GM21447 (cell line): ENCODE results near the gene LRP8.
A peak's percentile ranks its signal among the peaks of the same experiment; 100 is the strongest.

Experiments used
- ATAC-seq: cut with Tn5 transposase; IDR thresholded peaks from one replicate; pipeline ENCODE4 v1.9.1; 2021; ENCODE audit not compliant: unreplicated experiment

LRP8 gene

DNA sequence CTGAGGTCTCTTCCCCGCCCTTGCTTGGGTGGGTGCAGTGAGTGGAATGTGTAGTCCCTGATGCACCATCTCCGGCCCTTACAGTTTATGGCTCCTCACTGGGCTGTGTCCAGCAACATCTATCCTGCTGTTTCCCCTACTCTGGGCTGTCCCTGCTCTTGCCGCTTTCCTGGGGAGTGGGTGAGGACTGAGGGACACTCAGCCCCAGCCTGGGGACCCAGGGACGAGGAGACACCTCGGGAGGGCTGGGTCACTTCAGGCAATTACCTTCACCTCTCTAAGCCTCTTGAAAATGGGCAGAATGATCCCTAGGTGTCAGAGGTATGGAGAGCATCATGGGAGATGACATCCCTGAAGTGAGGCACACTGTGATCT lies 13.6 kb upstream of the LRP8 start:
- no peak for ATAC-seq

- no peak for ATAC-seq
Measured at GRCh38 chr1:53340660-53341520, 13.0 kb upstream of the LRP8 start.

- no peak for ATAC-seq
Measured at GRCh38 chr1:53339736-53340635, 12.1 kb upstream of the LRP8 start.

GRCh38 chr1:53338423-53338822 lies 10.6 kb upstream of the LRP8 start:
- ATAC-seq, result no peak

GRCh38 chr1:53337499-53337898 lies 9.6 kb upstream of the LRP8 start:
- no peak for ATAC-seq

GRCh38 chr1:53336146-53336545 lies 8.3 kb upstream of the LRP8 start:
- ATAC-seq, result no peak

- ATAC-seq, result no peak
Measured at GRCh38 chr1:53335661-53336060, 7.8 kb upstream of the LRP8 start.

- no peak for ATAC-seq
Measured at GRCh38 chr1:53334781-53335180, 6.9 kb upstream of the LRP8 start.

GRCh38 chr1:53334312-53334711 lies 6.4 kb upstream of the LRP8 start:
- no peak for ATAC-seq

GRCh38 chr1:53332833-53333232 lies 5.0 kb upstream of the LRP8 start:
- no peak for ATAC-seq

- ATAC-seq, result no peak
Measured at GRCh38 chr1:53332186-53332564, 4.3 kb upstream of the LRP8 start.

- no peak for ATAC-seq
Measured at GRCh38 chr1:53331446-53332185, 3.7 kb upstream of the LRP8 start.

DNA sequence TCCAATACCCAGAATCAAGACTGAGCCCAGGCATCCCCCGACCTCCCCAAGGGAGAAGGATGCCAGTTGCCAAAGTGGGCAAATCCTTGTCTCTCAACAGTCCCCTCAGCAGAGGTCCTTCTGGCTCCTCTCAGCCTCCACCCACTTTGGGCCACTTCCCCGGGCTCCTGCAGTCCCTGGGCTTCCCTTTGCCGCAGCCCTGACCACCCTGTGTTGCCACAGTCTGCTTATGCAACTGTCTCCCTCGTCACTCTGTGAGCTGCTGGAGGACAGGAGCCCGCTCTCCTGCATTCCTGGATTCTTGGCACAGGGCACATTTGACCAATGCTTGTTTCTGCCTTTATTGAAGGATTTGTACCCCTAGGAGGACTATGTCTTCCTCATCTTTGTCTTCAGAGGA lies 2.9 kb upstream of the LRP8 start:
- no peak for ATAC-seq

GRCh38 chr1:53328541-53329499 lies 950 bp upstream of the LRP8 start:
- ATAC-seq, result no peak

DNA sequence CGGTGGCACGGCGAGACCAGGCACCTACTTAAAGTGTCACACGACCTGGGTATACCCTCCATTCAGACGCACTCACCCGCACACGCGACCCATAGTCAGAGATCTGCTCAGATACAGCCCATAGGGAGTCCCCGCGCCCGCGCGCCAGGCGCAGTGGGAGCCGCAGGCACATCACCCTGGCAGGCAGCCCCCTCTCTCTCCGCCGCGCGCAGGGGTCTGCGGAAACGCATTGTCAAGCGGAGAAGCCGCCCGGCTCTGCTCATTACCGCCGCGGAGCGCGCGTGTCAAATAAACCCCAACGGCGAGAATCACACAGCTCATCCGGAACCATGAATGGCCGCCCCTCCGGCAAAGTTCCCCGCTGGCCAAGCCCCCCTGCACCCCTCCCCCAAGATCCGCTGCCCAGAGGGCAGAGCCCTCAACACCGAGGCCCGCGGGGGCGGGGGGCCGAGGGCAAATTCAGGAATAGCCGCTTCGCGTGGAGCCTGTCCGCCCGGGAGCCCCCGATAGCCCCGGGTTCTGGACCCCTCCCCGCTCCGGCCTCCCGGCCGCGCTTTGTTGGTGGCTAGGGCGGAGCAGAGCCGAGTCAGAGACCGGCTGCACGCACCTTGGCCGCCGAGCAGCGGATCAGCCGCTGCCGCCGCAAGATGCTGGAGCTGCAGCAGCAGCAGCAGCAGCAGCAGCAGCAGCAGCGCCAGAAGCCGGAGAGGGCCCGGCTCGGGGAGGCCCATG lies 522 bp downstream of the LRP8 start:
- peak; percentile 2 for ATAC-seq

DNA sequence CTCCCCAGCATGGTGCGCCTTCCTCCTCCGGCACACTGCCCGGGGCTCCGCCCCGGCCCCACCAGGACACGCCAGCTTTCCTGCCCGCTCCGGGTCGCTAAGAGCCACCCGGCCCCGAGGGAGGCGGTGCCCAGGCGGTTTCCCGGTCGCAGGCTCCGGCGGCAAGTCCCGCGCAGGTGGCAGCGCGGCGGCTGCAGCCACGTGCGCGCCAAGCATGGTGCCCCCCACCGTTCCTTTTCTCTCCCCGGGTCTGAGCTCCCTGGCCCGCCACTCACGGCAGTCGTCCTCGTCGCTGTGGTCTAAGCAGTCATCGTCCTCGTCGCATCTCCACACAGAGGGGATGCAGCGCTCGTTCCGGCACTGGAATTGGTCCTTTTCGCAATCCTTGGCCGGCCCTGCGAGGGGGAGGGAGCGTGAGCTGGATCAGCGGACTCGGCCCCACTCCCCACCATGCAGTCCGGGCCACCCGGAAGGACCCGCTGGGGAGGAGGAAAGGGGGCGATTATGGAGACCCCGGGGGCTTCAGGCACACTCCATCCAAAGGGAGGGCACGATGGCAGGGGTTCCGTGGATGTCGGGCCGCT lies 1.2 kb downstream of the LRP8 start:
- ATAC-seq, result peak; percentile 25

- peak; percentile 85 for ATAC-seq
Measured at GRCh38 chr1:53326088-53326597, 1.7 kb downstream of the LRP8 start.

- no peak for ATAC-seq
Measured at GRCh38 chr1:53325326-53326087, 2.4 kb downstream of the LRP8 start.
